GM21786 (cell line): ENCODE measurements around the gene POLA1.

Experiments used
- ATAC-seq: cut with Tn5 transposase; IDR thresholded peaks from one replicate; pipeline ENCODE4 v1.9.1; 2021; ENCODE audit not compliant: unreplicated experiment

POLA1 gene

DNA sequence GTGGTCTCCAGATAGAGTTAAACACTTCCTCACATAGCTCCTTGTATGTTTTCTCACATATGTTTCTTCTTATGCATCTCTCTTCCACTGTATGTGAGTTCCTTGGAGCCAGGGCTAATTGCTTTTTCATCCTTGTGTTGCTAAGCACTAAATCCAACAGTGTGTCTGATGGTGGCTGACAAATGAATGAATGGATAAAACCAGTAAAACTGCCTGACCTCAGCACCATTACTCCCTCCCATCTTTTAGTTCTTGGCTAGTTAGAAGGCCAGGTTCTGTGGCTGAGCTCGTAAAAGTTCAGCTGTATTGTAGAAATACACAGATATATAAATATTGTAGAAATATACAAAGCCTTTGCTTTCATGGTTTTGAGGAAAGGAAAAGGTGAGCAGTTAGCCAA is 271.7 kb downstream of the POLA1 start:
- no peak for ATAC-seq

GRCh38 chrX:24969812-24970211 is 276.1 kb downstream of the POLA1 start:
- no peak for ATAC-seq

- ATAC-seq: no peak
Measured at GRCh38 chrX:24979081-24979480, 285.4 kb downstream of the POLA1 start.

DNA sequence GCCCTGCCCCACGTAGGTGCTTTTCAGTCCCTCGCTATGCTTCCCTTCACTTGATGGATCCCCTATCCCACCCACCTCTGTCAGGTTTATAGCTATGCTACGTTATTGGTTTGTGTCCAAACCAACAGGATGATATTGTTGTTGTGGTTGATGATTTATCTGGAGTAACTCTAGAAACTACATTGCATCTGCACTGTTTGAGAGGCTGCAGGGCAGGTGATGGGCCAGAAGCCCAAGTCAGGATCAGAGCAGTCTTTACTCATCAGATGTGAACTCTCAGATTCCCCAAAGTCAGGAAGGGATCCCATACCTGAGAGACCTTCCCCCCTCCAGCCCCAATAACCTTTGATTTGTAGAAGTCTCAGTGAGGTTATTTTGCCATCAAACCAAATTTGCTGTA is 287.3 kb downstream of the POLA1 start:
- no peak for ATAC-seq

GRCh38 chrX:24982306-24982965 is 288.7 kb downstream of the POLA1 start:
- peak; percentile 48 for ATAC-seq

DNA sequence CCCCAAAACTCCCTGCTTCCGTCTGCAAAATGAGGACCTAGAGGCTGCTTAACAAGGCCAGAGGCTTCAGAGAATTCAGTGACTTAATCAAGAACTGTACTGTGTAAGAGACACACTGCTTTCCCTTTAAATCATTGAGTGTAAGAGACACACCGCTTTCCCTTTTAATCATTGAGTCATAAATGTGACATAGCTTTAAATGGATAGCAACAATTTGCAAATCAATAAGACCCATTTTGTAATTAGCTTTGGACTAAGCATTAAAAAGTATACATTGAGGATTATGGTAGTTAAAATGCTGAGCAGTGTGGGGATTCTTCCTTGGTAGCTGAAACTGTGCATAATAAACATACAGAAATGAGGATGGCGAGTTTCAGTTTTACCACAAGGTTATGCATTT is 290.2 kb downstream of the POLA1 start:
- no peak for ATAC-seq

- ATAC-seq: no peak
Measured at GRCh38 chrX:24985120-24985519, 291.4 kb downstream of the POLA1 start.

DNA sequence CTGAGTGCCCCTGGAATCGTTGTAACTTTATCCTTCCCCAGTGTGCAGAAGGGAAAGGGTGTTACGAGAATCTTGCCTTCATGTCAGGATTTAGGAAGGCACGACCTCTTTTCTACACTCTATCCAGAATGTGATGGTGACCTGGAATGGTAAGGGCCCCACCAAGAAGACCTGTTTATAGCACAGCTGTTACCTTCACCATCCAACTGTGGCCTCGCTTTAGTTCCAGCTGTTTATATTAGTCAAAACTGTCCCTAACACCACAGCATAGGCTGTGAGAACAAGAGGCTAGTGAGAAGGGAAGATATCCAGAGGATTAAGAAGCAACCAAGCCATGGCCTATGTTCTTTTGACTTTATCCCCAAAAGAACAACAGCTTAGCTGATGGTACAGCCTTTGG is 294.0 kb downstream of the POLA1 start:
- no peak for ATAC-seq

DNA sequence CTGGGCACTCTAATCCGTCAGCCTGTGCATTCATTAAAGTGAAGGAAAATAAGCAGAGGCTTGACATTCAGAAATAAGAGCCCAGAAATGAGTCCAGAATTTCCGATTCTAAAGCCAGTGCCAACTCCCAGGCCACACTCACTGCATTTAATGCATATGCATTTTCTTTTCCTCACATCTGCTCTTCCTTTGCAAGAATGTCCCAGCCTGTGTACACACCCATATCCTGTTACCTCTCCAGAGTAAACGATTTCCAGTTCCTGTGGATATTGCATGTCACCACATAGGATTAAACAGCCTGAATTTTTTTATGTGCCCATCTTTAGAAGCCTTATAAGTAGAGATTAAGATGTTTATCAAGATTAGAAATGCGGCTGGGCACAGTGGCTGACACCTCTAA is 294.6 kb downstream of the POLA1 start:
- ATAC-seq: no peak

GRCh38 chrX:24990535-24990934 is 296.8 kb downstream of the POLA1 start:
- ATAC-seq: no peak

DNA sequence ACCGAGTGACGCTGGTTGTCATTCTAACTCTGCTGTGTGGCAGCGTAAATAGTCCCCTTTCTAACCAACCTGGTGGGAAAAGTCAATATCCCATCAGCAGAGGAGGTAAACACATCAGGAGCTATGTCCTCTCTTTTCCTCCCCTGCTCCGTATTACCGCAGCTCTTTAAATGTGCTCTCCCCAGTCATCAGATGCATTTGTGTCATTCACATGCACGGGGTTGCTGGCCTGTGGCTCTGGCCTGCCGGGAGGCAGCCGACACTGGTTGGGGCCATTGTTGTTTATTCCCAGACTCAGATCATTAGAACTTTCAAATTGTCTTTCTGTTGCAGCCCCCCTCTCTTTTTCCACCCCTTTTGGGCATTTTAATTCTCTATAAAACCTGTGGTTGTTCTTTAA is 300.2 kb downstream of the POLA1 start:
- no peak for ATAC-seq

- no peak for ATAC-seq
Measured at GRCh38 chrX:24996096-24996709, 302.5 kb downstream of the POLA1 start.

DNA sequence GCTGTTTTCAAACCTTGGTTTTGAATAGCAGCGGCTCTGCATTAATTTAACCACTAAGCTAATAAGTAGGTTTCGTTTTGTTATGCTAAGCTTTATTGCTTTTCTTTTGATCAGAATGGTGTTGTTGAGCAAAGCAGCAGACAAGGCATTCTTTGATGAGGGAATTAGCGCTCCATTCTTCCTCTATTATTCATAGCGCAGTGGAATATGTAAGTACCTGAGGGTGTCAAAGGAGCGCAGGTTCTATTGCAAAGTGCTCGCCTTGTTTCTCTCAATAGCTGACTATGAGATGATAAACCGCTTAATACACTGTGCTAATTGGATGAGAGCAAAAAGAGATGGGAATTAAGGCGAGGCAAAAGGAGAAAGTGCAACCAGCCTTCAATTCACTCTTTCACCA is 305.8 kb downstream of the POLA1 start:
- ATAC-seq: no peak

- no peak for ATAC-seq
Measured at GRCh38 chrX:25001808-25002660, 308.3 kb downstream of the POLA1 start.

DNA sequence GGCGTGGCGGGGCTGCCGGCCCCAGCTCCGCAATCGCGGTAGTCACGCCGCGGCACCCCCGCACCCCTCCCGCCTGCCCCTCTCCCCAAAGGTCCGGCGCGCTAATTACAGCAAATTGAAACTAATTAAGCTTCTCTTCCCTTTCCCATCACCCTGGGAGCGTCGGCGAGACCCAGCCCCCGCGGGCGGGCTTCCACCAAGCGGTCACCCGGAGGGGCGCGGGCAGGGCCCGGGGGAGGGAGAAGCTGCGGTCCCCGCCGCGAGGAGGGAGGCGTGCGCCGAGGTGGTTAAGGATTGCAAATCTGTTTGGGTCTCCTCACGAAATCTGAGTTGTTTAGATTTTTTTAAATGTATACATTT is 308.9 kb downstream of the POLA1 start:
- ATAC-seq: no peak

DNA sequence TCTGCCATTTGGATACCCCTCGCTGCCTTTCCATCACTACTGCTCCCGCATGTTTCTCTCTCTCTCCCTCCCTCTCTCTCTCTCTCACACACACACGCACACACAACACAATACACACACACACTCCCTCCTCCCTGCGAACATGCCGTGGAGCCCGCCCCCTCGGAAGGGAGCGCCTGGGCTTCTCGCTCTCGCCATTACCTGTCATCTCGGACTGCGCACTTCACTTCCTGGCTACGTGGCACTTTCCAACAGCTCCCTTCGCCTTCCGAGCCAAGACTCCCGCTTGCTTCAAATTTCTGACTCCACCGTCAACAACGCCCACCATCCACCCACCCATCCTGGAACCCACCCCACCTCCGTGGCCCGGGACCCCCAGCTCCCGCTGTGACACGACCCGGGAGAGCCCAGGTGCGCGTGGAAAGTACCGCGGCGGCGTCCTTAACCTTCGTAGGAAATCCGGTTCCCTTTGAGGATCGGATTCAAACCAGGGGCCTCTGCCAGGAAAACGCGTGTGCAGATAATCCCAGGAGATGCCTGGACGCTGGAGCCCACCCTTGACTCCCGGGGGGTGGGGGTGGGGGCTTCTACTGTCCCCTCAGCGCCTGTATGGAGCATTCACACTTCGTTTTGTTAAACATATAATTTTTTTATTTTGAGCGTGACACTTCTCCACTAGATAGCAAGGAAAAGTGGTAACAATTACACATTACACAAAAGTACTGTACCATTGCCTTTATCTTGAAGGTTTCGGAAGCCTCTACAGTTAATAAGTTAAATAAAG is 309.5 kb downstream of the POLA1 start:
- ATAC-seq: no peak

DNA sequence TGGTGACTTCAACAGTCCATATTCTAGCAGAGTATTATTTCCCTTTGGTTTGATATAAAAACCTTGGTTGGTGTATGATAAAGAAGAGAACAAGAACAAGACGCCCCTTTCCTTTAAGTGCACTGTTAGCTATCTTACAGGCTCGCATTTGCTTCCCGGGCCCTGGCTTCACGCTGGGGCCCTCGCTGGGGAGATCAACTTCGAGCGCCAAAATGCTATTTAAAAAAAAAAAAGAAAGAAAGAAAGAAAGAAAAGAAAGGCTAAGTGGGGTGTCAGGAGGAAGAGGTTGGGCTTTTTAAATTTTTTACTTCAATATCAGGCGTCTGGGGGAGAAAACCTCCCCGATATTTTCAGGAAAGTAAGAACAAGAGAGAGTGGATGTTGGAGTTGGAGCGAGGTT is 310.3 kb downstream of the POLA1 start:
- ATAC-seq: no peak

GRCh38 chrX:25004485-25005032 is 310.8 kb downstream of the POLA1 start:
- ATAC-seq: no peak

DNA sequence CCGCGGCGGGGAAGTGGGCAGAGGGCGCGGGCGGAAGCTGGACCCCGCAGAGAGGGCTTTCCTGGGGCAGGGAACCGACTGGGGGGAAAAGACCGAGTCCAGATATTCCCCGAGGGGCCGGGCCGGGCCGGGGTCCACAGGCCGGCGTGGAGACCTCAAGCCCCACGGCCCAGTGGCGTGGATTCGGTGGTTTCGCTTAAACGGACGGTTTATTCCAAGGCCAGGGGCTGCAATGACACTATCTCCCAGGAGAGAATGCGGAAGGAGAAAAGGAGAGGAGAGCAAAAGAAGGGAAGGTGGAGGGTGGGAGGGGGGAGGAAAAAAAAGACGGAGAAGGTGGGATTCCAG is 311.3 kb downstream of the POLA1 start:
- ATAC-seq: no peak

- ATAC-seq: no peak
Measured at GRCh38 chrX:25005382-25006185, 311.9 kb downstream of the POLA1 start.
